ENCODE results near the gene TMEM14B. TPM values are rescaled to one million over a fixed set of nuclear protein-coding genes. Genes with fewer than 3 reads are reported as not detected.

TMEM14B gene
- total RNA-seq, 1 donor from 2014 or later, result 50.5 TPM

DNA sequence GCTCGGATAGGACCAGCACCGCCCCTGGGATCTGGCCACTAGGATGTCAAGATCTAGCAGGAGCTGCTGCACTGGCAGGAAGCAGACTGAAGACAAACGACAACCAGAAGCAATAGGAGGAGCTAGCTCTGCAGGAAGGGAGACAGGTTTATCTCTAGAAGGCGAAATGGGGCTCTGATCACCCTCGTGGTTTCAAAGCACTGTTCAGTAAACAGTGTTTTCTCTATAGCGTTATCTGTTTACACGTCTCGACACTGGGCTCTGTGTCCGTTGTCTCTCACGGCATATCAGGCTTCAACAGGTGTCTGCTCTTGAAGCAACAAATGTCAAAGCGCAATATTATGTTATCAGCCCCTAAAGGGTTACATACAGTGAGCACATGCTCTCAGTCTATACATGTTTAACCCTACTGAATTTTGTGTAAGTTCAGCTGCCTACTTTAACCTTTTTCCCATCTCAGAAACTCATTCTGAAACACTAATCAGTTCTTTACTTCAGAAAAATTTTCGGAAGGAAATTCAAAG is 23.8 kb downstream of the TMEM14B start:
- TF ChIP-seq CTCF (IDR thresholded peaks at IDR 0.05), result no peak
- Mint-ChIP-seq H3K27me3 (ENCODE audit: low read depth) (no peaks in the 10 kb centered on the region), H3K36me3 (ENCODE audit: low read depth) (peaks cover 10% of the 10 kb centered on the region), H3K4me3 (ENCODE audit: unreplicated experiment) (no peak overlapping the region), H3K4me1 (ENCODE audit: low read depth) (no peaks in the 10 kb centered on the region), H3K27ac (ENCODE audit: unreplicated experiment) (no peak overlapping the region), H3K9me3 (ENCODE audit: low read depth) (no peaks in the 10 kb centered on the region)
- no peak for DNase-seq (ENCODE audit: low spot score)

DNA sequence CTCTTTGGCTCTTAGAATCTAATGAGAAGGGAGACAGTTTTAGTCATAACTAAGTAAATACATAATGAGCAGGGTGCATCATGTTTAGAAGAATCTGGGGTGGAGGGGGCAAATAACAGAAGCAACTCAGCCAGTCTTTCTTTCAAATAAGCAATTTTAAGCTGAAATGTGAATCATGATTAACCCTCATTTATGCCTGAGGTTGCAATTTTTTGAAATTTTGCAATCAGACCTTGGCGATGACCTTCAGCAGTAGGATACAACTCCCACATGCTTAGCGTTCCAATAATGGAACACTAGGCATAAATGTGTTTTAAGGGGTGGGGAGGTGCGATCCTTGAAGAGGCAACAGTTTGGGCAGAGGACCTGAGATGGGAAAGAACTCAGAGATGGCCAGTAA is 30.6 kb downstream of the TMEM14B start:
- peaks cover 10% of the 10 kb centered on the region for H3K36me3 Mint-ChIP-seq (ENCODE audit: low read depth)
- H3K27ac Mint-ChIP-seq (ENCODE audit: unreplicated experiment), result no peak overlapping the region
- no peaks in the 10 kb centered on the region for H3K27me3 Mint-ChIP-seq (ENCODE audit: low read depth)
- no peak for TF ChIP-seq CTCF (IDR thresholded peaks at IDR 0.05)
- no peak overlapping the region for H3K4me3 Mint-ChIP-seq (ENCODE audit: unreplicated experiment)
- no peaks in the 10 kb centered on the region for H3K9me3 Mint-ChIP-seq (ENCODE audit: low read depth)
- no peak for DNase-seq (ENCODE audit: low spot score)
- H3K4me1 Mint-ChIP-seq (ENCODE audit: low read depth), result no peaks in the 10 kb centered on the region

GRCh38 chr6:10779076-10779475 is 31.5 kb downstream of the TMEM14B start:
- Mint-ChIP-seq H3K9me3 (ENCODE audit: low read depth) (no peaks in the 10 kb centered on the region), H3K27me3 (ENCODE audit: low read depth) (no peaks in the 10 kb centered on the region), H3K4me1 (ENCODE audit: low read depth) (no peaks in the 10 kb centered on the region), H3K4me3 (ENCODE audit: unreplicated experiment) (no peak overlapping the region), H3K36me3 (ENCODE audit: low read depth) (peaks cover 10% of the 10 kb centered on the region), H3K27ac (ENCODE audit: unreplicated experiment) (no peak overlapping the region)
- DNase-seq (ENCODE audit: low spot score), result no peak
- no peak for TF ChIP-seq CTCF (IDR thresholded peaks at IDR 0.05)

DNA sequence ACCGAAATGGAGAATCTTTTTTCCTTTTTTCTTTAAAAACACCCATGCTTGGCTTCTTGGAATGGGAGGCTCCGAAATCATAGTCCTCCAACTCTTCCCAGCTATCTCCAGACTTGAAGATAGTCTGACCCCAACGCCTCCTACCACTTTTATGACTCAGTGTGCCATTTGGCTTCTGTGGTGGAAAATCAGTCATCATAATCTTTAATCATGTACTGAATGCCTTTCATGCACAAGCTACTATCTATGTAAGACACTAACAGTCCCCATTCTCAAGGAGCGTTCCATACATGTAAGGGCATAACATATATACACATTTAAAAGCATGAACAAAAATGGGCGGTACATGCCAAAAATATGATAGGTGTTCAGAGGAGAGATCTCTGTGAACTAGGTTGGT is 44.1 kb downstream of the TMEM14B start:
- no peak for TF ChIP-seq CTCF (IDR thresholded peaks at IDR 0.05)

GRCh38 chr6:10792101-10792500 is 44.5 kb downstream of the TMEM14B start:
- Mint-ChIP-seq H3K27me3 (ENCODE audit: low read depth) (no peaks in the 10 kb centered on the region), H3K27ac (ENCODE audit: unreplicated experiment) (no peak overlapping the region), H3K9me3 (ENCODE audit: low read depth) (no peaks in the 10 kb centered on the region), H3K4me1 (ENCODE audit: low read depth) (no peaks in the 10 kb centered on the region), H3K4me3 (ENCODE audit: unreplicated experiment) (no peak overlapping the region), H3K36me3 (ENCODE audit: low read depth) (peaks cover 2% of the 10 kb centered on the region)
- no peak for TF ChIP-seq CTCF (IDR thresholded peaks at IDR 0.05)
- DNase-seq (ENCODE audit: low spot score), result no peak

More for the DNA sequence above, 44.1 kb downstream of the TMEM14B start:
- Mint-ChIP-seq H3K9me3 (ENCODE audit: low read depth) (no peaks in the 10 kb centered on the region), H3K36me3 (ENCODE audit: low read depth) (peaks cover 2% of the 10 kb centered on the region), H3K4me3 (ENCODE audit: unreplicated experiment) (no peak overlapping the region), H3K4me1 (ENCODE audit: low read depth) (no peaks in the 10 kb centered on the region), H3K27ac (ENCODE audit: unreplicated experiment) (no peak overlapping the region), H3K27me3 (ENCODE audit: low read depth) (no peaks in the 10 kb centered on the region)
- DNase-seq (ENCODE audit: low spot score), result no peak
